MCF 10A (cell line): ENCODE measurements around the gene DPP6. TPM values are rescaled to one million over a fixed set of nuclear protein-coding genes. Genes with fewer than 3 reads are reported as not detected.

Source experiments
- BruUV-seq: library from RNA; stranded (reverse); fragments of 400-500 nt; replicated peaks from 2 replicates; lab custom pipeline; 2021; lab: Mats Ljungman, UMichigan
- CTCF ChIA-PET: fragments of 300-600 bp; sonication (Branson Sonifier 250); formaldehyde crosslinking; extraction: SDS; loops from one replicate; lab custom pipeline; 2021; ENCODE audit warnings: antibody characterized with exemption, inconsistent platforms; lab: Yijun Ruan, JAX
- POLR2A ChIA-PET: fragments of 300-600, 350-650 bp; sonication (Branson Sonifier 250); formaldehyde crosslinking; extraction: SDS; loops from one replicate; lab custom pipeline; 2020; ENCODE audit warnings: antibody characterized with exemption, inconsistent platforms; lab: Yijun Ruan, JAX
- DNase-seq: peaks from one replicate; pipeline ENCODE4 v3.0.0-alpha.2; 2018; ENCODE audit not compliant: unreplicated experiment
- H3K27ac Mint-ChIP-seq: one replicate; pipeline ENCODE4 v1.8.0; 2022; ENCODE audit warnings: mild to moderate bottlenecking, low read depth, mixed read lengths; ENCODE audit not compliant: unreplicated experiment
- H3K27me3 Mint-ChIP-seq: one replicate; pipeline ENCODE4 v1.8.0; 2022; ENCODE audit warnings: mixed read lengths; ENCODE audit not compliant: insufficient read depth, unreplicated experiment
- H3K36me3 Mint-ChIP-seq: one replicate; pipeline ENCODE4 v1.8.0; 2022; ENCODE audit warnings: mild to moderate bottlenecking, moderate library complexity, mixed read lengths; ENCODE audit not compliant: insufficient read depth, unreplicated experiment
- H3K4me1 Mint-ChIP-seq: one replicate; pipeline ENCODE4 v1.8.0; 2022; ENCODE audit warnings: mixed read lengths; ENCODE audit not compliant: insufficient read depth, unreplicated experiment
- H3K4me3 Mint-ChIP-seq: one replicate; pipeline ENCODE4 v1.8.0; 2022; ENCODE audit warnings: mild to moderate bottlenecking, moderate library complexity, mixed read lengths; ENCODE audit not compliant: unreplicated experiment
- H3K9me3 Mint-ChIP-seq: one replicate; pipeline ENCODE4 v1.8.0; 2022; ENCODE audit warnings: mixed read lengths; ENCODE audit not compliant: unreplicated experiment
- CTCF ChIP-seq: fragments of 200-600 bp; IDR thresholded peaks from one replicate; pipeline ENCODE4 v1.8.0; 2022; ENCODE audit warnings: antibody characterized with exemption, mild to moderate bottlenecking; ENCODE audit not compliant: unreplicated experiment
- intact Hi-C: fragments of 100-400 bp; cut with micrococcal nuclease; formaldehyde crosslinking; loops from 2 replicates; pipeline ENCODE4 v1.14.1; 2022
- total RNA-seq: library from RNA; stranded (reverse); gene quantifications from 2 replicates; pipeline ENCODE4 v1.2.3, GENCODE V29; 2022

DPP6 gene
- total RNA-seq, 1 experiment from 2014 or later, result not detected

- no peaks in the 10 kb centered on the region for H3K27me3 Mint-ChIP-seq
- ChIA-PET CTCF (no interaction called here), POLR2A (no interaction called here)
- no peak overlapping the region for H3K27ac Mint-ChIP-seq
- no TSS peak for BruUV-seq
- peaks cover 20% of the 10 kb centered on the region for H3K9me3 Mint-ChIP-seq
- TF ChIP-seq CTCF, result no peak
- intact Hi-C loops, result no loop called here
- H3K4me1 Mint-ChIP-seq, result no peaks in the 10 kb centered on the region
- DNase-seq, result no peak
- H3K4me3 Mint-ChIP-seq, result no peak overlapping the region
- no peaks in the 10 kb centered on the region for H3K36me3 Mint-ChIP-seq
Measured at GRCh38 chr7:154241988-154242387, 189.8 kb downstream of the DPP6 start.

- H3K9me3 Mint-ChIP-seq, result peaks cover 14% of the 10 kb centered on the region
- intact Hi-C loops, result no loop called here
- no peaks in the 10 kb centered on the region for H3K36me3 Mint-ChIP-seq
- CTCF ChIA-PET, result no interaction called here
- no peaks in the 10 kb centered on the region for H3K4me1 Mint-ChIP-seq
- BruUV-seq, result no TSS peak
- TF ChIP-seq CTCF, result no peak
- no peak overlapping the region for H3K4me3 Mint-ChIP-seq
- POLR2A ChIA-PET, result no interaction called here
- no peak for DNase-seq
- H3K27me3 Mint-ChIP-seq, result no peaks in the 10 kb centered on the region
- no peak overlapping the region for H3K27ac Mint-ChIP-seq
Measured at GRCh38 chr7:154242709-154243108, 190.5 kb downstream of the DPP6 start.

GRCh38 chr7:154252046-154252445 is 199.8 kb downstream of the DPP6 start:
- no peak for DNase-seq
- intact Hi-C loops, result no loop called here
- H3K27me3 Mint-ChIP-seq, result no peaks in the 10 kb centered on the region
- H3K4me3 Mint-ChIP-seq, result no peak overlapping the region
- H3K27ac Mint-ChIP-seq, result no peak overlapping the region
- no peaks in the 10 kb centered on the region for H3K4me1 Mint-ChIP-seq
- peaks cover 38% of the 10 kb centered on the region for H3K9me3 Mint-ChIP-seq
- ChIA-PET POLR2A (no interaction called here), CTCF (interaction anchor here (0.7 kb wide), 1 partner anchor 1007 kb away, joined by 3 read pairs; no protein-coding TSS in a partner anchor)
- BruUV-seq, result no TSS peak
- H3K36me3 Mint-ChIP-seq, result no peaks in the 10 kb centered on the region
- TF ChIP-seq CTCF, result no peak

GRCh38 chr7:154253810-154254209 is 201.6 kb downstream of the DPP6 start:
- peaks cover 40% of the 10 kb centered on the region for H3K9me3 Mint-ChIP-seq
- no TSS peak for BruUV-seq
- no peaks in the 10 kb centered on the region for H3K4me1 Mint-ChIP-seq
- TF ChIP-seq CTCF, result no peak
- no peak for DNase-seq
- intact Hi-C loops, result no loop called here
- ChIA-PET CTCF (interaction anchor here (0.5 to 0.6 kb wide), 2 partner anchors 8 to 19 kb away, joined by 3 read pairs; no protein-coding TSS in a partner anchor), POLR2A (interaction anchor here (0.6 kb wide), 1 partner anchor 68 kb away, joined by 3 read pairs; no protein-coding TSS in a partner anchor)
- H3K36me3 Mint-ChIP-seq, result no peaks in the 10 kb centered on the region
- H3K4me3 Mint-ChIP-seq, result no peak overlapping the region
- H3K27me3 Mint-ChIP-seq, result no peaks in the 10 kb centered on the region
- H3K27ac Mint-ChIP-seq, result no peak overlapping the region
